Neural progenitor cell (in vitro differentiated cells): Measurements from ENCODE around the gene CLEC2B. TPM values are rescaled to one million over a fixed set of nuclear protein-coding genes. Genes with fewer than 3 reads are reported as not detected.

Experiments
- DNase-seq: peaks from one replicate; pipeline ENCODE4 v3.0.0-alpha.2; 2016; ENCODE audit warnings: low spot score
- H2AFZ ChIP-seq: fragments of 200-600 bp; sonication (generic); replicated peaks from 2 replicates; pipeline ENCODE4 v1.6.1; 2016; ENCODE audit warnings: antibody characterized with exemption
- H3F3A ChIP-seq: fragments of 200-600 bp; sonication (generic); 2 replicates; pipeline ENCODE4 v1.6.1; 2016; ENCODE audit warnings: antibody characterized with exemption, low read depth
- H3K27ac ChIP-seq: fragments of 200-600 bp; sonication (generic); 2 replicates; pipeline ENCODE4 v1.5.1; 2016; ENCODE audit warnings: mild to moderate bottlenecking
- H3K27me3 ChIP-seq: fragments of 200-600 bp; sonication (generic); 2 replicates; pipeline ENCODE4 v1.6.1; 2016; ENCODE audit warnings: mild to moderate bottlenecking, moderate library complexity
- H3K36me3 ChIP-seq: fragments of 200-600 bp; sonication (generic); 2 replicates; pipeline ENCODE4 v1.5.1; 2016
- H3K4me1 ChIP-seq: fragments of 200-600 bp; sonication (generic); 2 replicates; pipeline ENCODE4 v1.6.1; 2016; ENCODE audit warnings: mixed run types
- H3K4me2 ChIP-seq: fragments of 200-600 bp; sonication (generic); 2 replicates; pipeline ENCODE4 v1.6.1; 2016
- H3K4me3 ChIP-seq: fragments of 200-600 bp; sonication (generic); 2 replicates; pipeline ENCODE4 v1.5.1; 2016
- H3K79me2 ChIP-seq: fragments of 200-600 bp; sonication (generic); 2 replicates; pipeline ENCODE4 v1.6.1; 2016; ENCODE audit warnings: low read depth
- H3K9ac ChIP-seq: fragments of 200-600 bp; sonication (generic); 2 replicates; pipeline ENCODE4 v1.6.1; 2016
- H3K9me3 ChIP-seq: fragments of 200-600 bp; sonication (generic); 2 replicates; pipeline ENCODE4 v1.5.1; 2016; ENCODE audit warnings: low read depth
- H4K20me1 ChIP-seq: fragments of 200-600 bp; sonication (generic); 2 replicates; pipeline ENCODE4 v1.6.1; 2016; ENCODE audit warnings: low read depth
- H3K27ac Mint-ChIP-seq: 3 replicates; pipeline ENCODE4 v1.8.0; 2021; ENCODE audit warnings: mixed read lengths
- H3K27me3 Mint-ChIP-seq: 2 replicates; pipeline ENCODE4 v1.8.0; 2022; ENCODE audit warnings: low read depth, mild to moderate bottlenecking, inconsistent platforms, moderate library complexity, mixed read lengths; ENCODE audit not compliant: insufficient read depth
- H3K36me3 Mint-ChIP-seq: 3 replicates; pipeline ENCODE4 v1.8.0; 2021; ENCODE audit warnings: mixed read lengths
- H3K4me1 Mint-ChIP-seq: 3 replicates; pipeline ENCODE4 v1.8.0; 2021; ENCODE audit warnings: mixed read lengths
- H3K4me3 Mint-ChIP-seq: 3 replicates; pipeline ENCODE4 v1.8.0; 2021; ENCODE audit warnings: mild to moderate bottlenecking, moderate library complexity, mixed read lengths
- H3K9me3 Mint-ChIP-seq: 3 replicates; pipeline ENCODE4 v1.8.0; 2020; ENCODE audit warnings: mixed read lengths
- CTCF ChIP-seq: fragments of 200-600 bp; sonication (generic); IDR thresholded peaks from 2 replicates; pipeline ENCODE4 v1.5.1; 2017; ENCODE audit warnings: antibody characterized with exemption, mild to moderate bottlenecking
- EZH2 ChIP-seq: fragments of 200-600 bp; sonication (generic); IDR thresholded peaks from 2 replicates; pipeline ENCODE4 v1.6.1; 2017; ENCODE audit warnings: antibody characterized with exemption, mild to moderate bottlenecking, moderate library complexity
- EZH2phosphoT487 ChIP-seq: fragments of 200-600 bp; sonication (generic); IDR thresholded peaks from 2 replicates; pipeline ENCODE4 v1.6.1; 2017; ENCODE audit warnings: antibody characterized with exemption
- total RNA-seq: library from RNA; depleted of rRNA; stranded (reverse); fragments of >200 nt; gene quantifications from 2 replicates; pipeline ENCODE4 v1.2.3, GENCODE V29; 2015; ENCODE audit warnings: low replicate concordance

CLEC2B gene
- total RNA-seq, 1 donor from 2014 or later, result 1.0 TPM

GRCh38 chr12:9899209-9899608, 30.1 kb upstream of the CLEC2B start:
- no peak overlapping the region for H3K27ac ChIP-seq
- H4K20me1 ChIP-seq, result peaks cover 69% of the 10 kb centered on the region
- Mint-ChIP-seq H3K9me3 (peaks cover 10% of the 10 kb centered on the region), H3K4me1 (no peaks in the 10 kb centered on the region), H3K36me3 (no peaks in the 10 kb centered on the region), H3K27me3 (peaks cover 2% of the 10 kb centered on the region), H3K4me3 (no peak overlapping the region), H3K27ac (no peak overlapping the region)
- H3K9me3 ChIP-seq, result no peaks in the 10 kb centered on the region
- H3K4me1 ChIP-seq, result peaks cover 56% of the 10 kb centered on the region
- no peak overlapping the region for H3K4me3 ChIP-seq
- TF ChIP-seq EZH2 (no peak), CTCF (no peak), EZH2phosphoT487 (no peak)
- no peaks in the 10 kb centered on the region for H3K27me3 ChIP-seq
- H3F3A ChIP-seq, result peaks cover 45% of the 10 kb centered on the region
- H3K9ac ChIP-seq, result no peak overlapping the region
- H3K79me2 ChIP-seq, result peaks cover 55% of the 10 kb centered on the region
- H2AFZ ChIP-seq, result no peak overlapping the region
- DNase-seq, result no peak
- H3K36me3 ChIP-seq, result peaks cover 4% of the 10 kb centered on the region
- H3K4me2 ChIP-seq, result peak overlapping the region; percentile 11

GRCh38 chr12:9897535-9897934, 28.4 kb upstream of the CLEC2B start:
- Histone ChIP-seq H3K27me3 (no peaks in the 10 kb centered on the region), H3K4me2 (no peak overlapping the region), H3F3A (peaks cover 35% of the 10 kb centered on the region), H3K4me3 (no peak overlapping the region), H3K27ac (no peak overlapping the region), H3K9me3 (no peaks in the 10 kb centered on the region), H3K36me3 (peaks cover 4% of the 10 kb centered on the region), H4K20me1 (peaks cover 52% of the 10 kb centered on the region), H3K9ac (no peak overlapping the region), H2AFZ (no peak overlapping the region), H3K79me2 (peaks cover 38% of the 10 kb centered on the region), H3K4me1 (peaks cover 42% of the 10 kb centered on the region)
- Mint-ChIP-seq H3K27ac (no peak overlapping the region), H3K4me1 (no peaks in the 10 kb centered on the region), H3K27me3 (peaks cover 2% of the 10 kb centered on the region), H3K36me3 (no peaks in the 10 kb centered on the region), H3K9me3 (peaks cover 3% of the 10 kb centered on the region), H3K4me3 (no peak overlapping the region)
- no peak for DNase-seq
- TF ChIP-seq CTCF (no peak), EZH2phosphoT487 (no peak), EZH2 (no peak)

- H3K9me3 ChIP-seq, result no peaks in the 10 kb centered on the region
- H3K36me3 ChIP-seq, result peaks cover 4% of the 10 kb centered on the region
- peaks cover 22% of the 10 kb centered on the region for H3K4me1 ChIP-seq
- no peak for DNase-seq
- TF ChIP-seq CTCF, result no peak
- no peak for TF ChIP-seq EZH2phosphoT487
- no peak for TF ChIP-seq EZH2
- H3K4me3 ChIP-seq, result no peak overlapping the region
- no peak overlapping the region for H3K9ac ChIP-seq
- H3K9me3 Mint-ChIP-seq, result no peaks in the 10 kb centered on the region
- H3K27me3 Mint-ChIP-seq, result peaks cover 2% of the 10 kb centered on the region
- no peak overlapping the region for H3K4me2 ChIP-seq
- peaks cover 34% of the 10 kb centered on the region for H4K20me1 ChIP-seq
- H3K27ac ChIP-seq, result no peak overlapping the region
- peaks cover 16% of the 10 kb centered on the region for H3K79me2 ChIP-seq
- peaks cover 18% of the 10 kb centered on the region for H3F3A ChIP-seq
- no peaks in the 10 kb centered on the region for H3K36me3 Mint-ChIP-seq
- H3K27ac Mint-ChIP-seq, result no peak overlapping the region
- no peak overlapping the region for H3K4me3 Mint-ChIP-seq
- no peak overlapping the region for H2AFZ ChIP-seq
- no peaks in the 10 kb centered on the region for H3K27me3 ChIP-seq
- no peaks in the 10 kb centered on the region for H3K4me1 Mint-ChIP-seq
Observed at GRCh38 chr12:9895215-9895971, 26.2 kb upstream of the CLEC2B start.
